Measurements from ENCODE around the gene SURF6.

DNA sequence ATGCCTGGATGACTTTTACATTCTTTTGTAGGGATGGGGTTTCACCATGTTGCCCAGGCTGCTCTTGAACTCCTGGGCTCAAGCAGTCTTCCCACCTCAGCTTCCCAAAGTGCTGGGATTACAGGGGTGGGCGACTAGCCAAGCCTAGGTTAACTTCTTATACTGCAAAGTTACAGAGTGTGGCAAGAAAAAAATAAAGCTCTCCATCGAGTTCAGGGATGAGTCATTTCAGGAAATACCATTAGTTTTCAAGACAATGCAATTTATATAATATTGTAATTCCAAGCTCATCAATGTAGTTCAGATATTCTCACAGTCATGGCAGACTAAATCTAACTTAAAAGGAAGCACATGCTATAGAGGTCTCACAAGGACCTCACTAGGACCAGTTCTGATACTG is 49.5 kb downstream of the SURF6 start:
- TF ChIP-seq, protein P1, sequence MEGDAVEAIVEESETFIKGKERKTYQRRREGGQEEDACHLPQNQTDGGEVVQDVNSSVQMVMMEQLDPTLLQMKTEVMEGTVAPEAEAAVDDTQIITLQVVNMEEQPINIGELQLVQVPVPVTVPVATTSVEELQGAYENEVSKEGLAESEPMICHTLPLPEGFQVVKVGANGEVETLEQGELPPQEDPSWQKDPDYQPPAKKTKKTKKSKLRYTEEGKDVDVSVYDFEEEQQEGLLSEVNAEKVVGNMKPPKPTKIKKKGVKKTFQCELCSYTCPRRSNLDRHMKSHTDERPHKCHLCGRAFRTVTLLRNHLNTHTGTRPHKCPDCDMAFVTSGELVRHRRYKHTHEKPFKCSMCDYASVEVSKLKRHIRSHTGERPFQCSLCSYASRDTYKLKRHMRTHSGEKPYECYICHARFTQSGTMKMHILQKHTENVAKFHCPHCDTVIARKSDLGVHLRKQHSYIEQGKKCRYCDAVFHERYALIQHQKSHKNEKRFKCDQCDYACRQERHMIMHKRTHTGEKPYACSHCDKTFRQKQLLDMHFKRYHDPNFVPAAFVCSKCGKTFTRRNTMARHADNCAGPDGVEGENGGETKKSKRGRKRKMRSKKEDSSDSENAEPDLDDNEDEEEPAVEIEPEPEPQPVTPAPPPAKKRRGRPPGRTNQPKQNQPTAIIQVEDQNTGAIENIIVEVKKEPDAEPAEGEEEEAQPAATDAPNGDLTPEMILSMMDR (IDR thresholded peaks at IDR 0.05; ENCODE audit: control extremely low read depth in 1 of 3, insufficient read depth in 1 of 3, low read depth in 1 of 3, low read length in 3 of 3): no peak
- no peak for TF ChIP-seq HDAC6 (IDR thresholded peaks at IDR 0.05; ENCODE audit: low read depth, low read length)
- no peak for TF ChIP-seq SIN3A (conservative IDR thresholded peaks at IDR 0.05 in 1 of 2, IDR thresholded peaks at IDR 0.05 in 1 of 2; ENCODE audit: low read depth in 1 of 2, low read length in 2 of 2)
- TF ChIP-seq TAF1 (IDR thresholded peaks at IDR 0.05; ENCODE audit: low read depth, low read length): no peak
- TF ChIP-seq, protein P2, sequence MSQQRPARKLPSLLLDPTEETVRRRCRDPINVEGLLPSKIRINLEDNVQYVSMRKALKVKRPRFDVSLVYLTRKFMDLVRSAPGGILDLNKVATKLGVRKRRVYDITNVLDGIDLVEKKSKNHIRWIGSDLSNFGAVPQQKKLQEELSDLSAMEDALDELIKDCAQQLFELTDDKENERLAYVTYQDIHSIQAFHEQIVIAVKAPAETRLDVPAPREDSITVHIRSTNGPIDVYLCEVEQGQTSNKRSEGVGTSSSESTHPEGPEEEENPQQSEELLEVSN (IDR thresholded peaks at IDR 0.05): no peak
- TF ChIP-seq, protein P3, sequence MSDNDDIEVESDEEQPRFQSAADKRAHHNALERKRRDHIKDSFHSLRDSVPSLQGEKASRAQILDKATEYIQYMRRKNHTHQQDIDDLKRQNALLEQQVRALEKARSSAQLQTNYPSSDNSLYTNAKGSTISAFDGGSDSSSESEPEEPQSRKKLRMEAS (IDR thresholded peaks at IDR 0.05): no peak
- TF ChIP-seq TEAD4 (IDR thresholded peaks at IDR 0.05; ENCODE audit: low read depth, low read length): no peak
- TF ChIP-seq RNF2 (IDR thresholded peaks at IDR 0.05; ENCODE audit: borderline replicate concordance, low read depth, low read length, missing control alignments, poor library complexity, severe bottlenecking): no peak
- TF ChIP-seq, protein P4, sequence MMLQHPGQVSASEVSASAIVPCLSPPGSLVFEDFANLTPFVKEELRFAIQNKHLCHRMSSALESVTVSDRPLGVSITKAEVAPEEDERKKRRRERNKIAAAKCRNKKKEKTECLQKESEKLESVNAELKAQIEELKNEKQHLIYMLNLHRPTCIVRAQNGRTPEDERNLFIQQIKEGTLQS (IDR thresholded peaks at IDR 0.05; ENCODE audit: insufficient read depth, low read depth, low read length): no peak
- no peak for TF ChIP-seq TBP (IDR thresholded peaks at IDR 0.05; ENCODE audit: low read depth, low read length)
- no peak for TF ChIP-seq POLR2AphosphoS5 (IDR thresholded peaks at IDR 0.05; ENCODE audit: low read depth, low read length)
- TF ChIP-seq FOSL1 (IDR thresholded peaks at IDR 0.05; ENCODE audit: insufficient read depth, low read depth, low read length): no peak
